Activated naive CD4-positive, alpha-beta T cell treated with Interleukin-2 at 50 U/mL for 16 hours (primary cell): ENCODE measurements around the gene SYPL1.
"Not testable (repeated sequence)": the region's sequence is repeated elsewhere in the genome, so short reads cannot be mapped to it uniquely, and the experiment has no call there.

Experiments
- DNase-seq: peaks from one replicate; pipeline ENCODE4 v3.0.0-alpha.2; 2020

The SYPL1 gene

GRCh38 chr7:106112118-106112971 is at the start of gene SYPL1:
Gene SYPL1, minus strand, starts transcription at chr7:106112312. Its CDS starts 104 bp downstream, at chr7:106112208.
- DNase-seq, result peak; percentile 92

GRCh38 chr7:106155027-106155426 is 42.9 kb upstream of the SYPL1 start:
- DNase-seq, result no peak

GRCh38 chr7:106153891-106154449 is 41.9 kb upstream of the SYPL1 start:
- DNase-seq, result peak; percentile 75

- DNase-seq, result no peak
Measured at GRCh38 chr7:106152313-106152665, 40.2 kb upstream of the SYPL1 start.

- no peak for DNase-seq
Measured at GRCh38 chr7:106151459-106152312, 39.6 kb upstream of the SYPL1 start.

- no peak for DNase-seq
Measured at GRCh38 chr7:106143711-106144337, 31.7 kb upstream of the SYPL1 start.

- no peak for DNase-seq
Measured at GRCh38 chr7:106142136-106142535, 30.0 kb upstream of the SYPL1 start.

GRCh38 chr7:106140406-106141173 is 28.5 kb upstream of the SYPL1 start:
- DNase-seq, result no peak

- DNase-seq, result no peak
Measured at GRCh38 chr7:106139265-106140251, 27.4 kb upstream of the SYPL1 start.

GRCh38 chr7:106138776-106139175 is 26.7 kb upstream of the SYPL1 start:
- DNase-seq, result no peak

- not testable (repeated sequence) for DNase-seq
Measured at GRCh38 chr7:106138181-106138580, 26.1 kb upstream of the SYPL1 start.

GRCh38 chr7:106134241-106134640 is 22.1 kb upstream of the SYPL1 start:
- DNase-seq, result no peak

GRCh38 chr7:106129291-106129690 is 17.2 kb upstream of the SYPL1 start:
- no peak for DNase-seq

- no peak for DNase-seq
Measured at GRCh38 chr7:106128836-106129235, 16.7 kb upstream of the SYPL1 start.

- no peak for DNase-seq
Measured at GRCh38 chr7:106127984-106128780, 16.1 kb upstream of the SYPL1 start.

GRCh38 chr7:106126170-106126938 is 14.2 kb upstream of the SYPL1 start:
- peak; percentile 10 for DNase-seq

- DNase-seq, result no peak
Measured at GRCh38 chr7:106125417-106125816, 13.3 kb upstream of the SYPL1 start.

GRCh38 chr7:106124186-106124585 is 12.1 kb upstream of the SYPL1 start:
- DNase-seq, result no peak

- no peak for DNase-seq
Measured at GRCh38 chr7:106122713-106123112, 10.6 kb upstream of the SYPL1 start.
